Left hindlimb (tissue), 1 donor: ENCODE measurements around the gene CCDC81.
"Not testable (repeated sequence)": the region's sequence is repeated elsewhere in the genome, so short reads cannot be mapped to it uniquely, and the experiment has no call there.

Experiments
- DNase-seq: peaks from one replicate; pipeline ENCODE4 v3.0.0-alpha.2; 2018

CCDC81 gene

GRCh38 chr11:86374586-86374985, at the start of gene CCDC81:
CCDC81 (plus strand) TSS chr11:86374887; CDS start chr11:86375164, 277 bp downstream.
- peak; percentile 57 for DNase-seq

DNA sequence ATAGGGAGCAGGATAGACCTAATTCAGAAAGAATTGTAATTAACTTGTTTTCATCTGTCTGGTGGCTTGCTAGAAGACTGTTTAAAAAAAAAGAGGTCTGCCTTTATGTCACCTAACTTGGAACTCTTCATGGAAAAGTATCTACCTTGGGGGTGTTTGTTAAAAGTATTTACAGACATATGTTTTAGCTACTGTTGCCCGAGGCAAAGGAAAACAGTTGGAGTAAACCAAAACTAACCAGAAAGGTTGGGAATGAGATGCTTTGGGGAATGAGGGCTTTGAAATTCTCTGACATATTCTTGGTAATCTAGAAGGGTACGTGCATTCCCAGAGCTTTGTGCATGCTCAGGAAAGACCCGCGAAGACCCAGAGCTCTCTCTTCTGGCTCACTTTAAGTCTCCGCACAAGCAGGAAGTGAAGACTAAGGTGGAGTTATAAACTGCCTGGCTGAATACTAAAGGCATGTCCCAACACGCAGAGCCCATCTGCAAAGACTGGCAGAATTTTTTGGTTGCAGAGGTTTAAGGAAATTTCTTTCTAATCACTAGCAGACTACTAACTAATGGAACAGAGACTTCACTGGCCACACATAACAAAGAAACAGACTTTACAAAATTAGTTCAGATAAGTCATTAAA, 39.4 kb upstream of the CCDC81 start:
- DNase-seq = no peak

GRCh38 chr11:86337227-86337626, 37.5 kb upstream of the CCDC81 start:
- no peak for DNase-seq

DNA sequence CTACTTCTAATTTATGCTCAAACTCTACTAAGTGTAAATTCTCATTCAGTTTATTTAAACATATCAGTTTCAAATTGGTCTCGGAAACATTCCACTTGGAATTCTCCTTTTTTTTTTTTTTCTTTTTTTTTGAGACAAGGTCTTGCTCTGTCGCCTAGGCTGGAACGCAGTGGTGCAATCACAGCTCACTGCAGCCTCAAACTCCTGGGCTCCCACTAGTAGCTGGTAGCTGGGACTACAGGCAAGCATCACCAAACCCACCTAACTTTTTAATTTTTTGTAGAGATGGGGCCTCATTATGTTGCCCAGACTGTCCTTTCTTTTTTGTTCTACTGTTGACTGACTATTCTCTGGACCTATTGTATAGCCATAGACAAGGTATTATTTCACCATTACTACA, 33.3 kb upstream of the CCDC81 start:
- no peak for DNase-seq

DNA sequence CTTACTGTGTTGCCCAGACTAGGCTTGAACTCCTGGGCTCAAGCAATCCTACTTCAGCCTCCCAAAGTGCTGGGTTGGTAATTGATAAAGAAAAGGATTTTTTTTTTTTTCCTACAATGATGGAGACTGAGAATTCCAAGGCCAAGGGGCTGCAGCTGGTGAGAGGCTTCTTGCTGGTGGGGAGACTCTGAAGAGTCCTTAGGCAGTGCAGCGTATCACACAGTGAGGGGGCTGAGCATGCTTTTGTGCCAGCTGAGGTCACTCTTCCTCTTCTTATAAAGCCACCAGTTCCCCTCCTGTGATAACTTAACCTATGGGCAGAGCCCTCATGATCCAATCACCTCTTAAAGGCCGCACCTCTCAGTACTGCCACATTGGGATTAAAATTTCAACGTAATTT, 28.2 kb upstream of the CCDC81 start:
- no peak for DNase-seq

DNA sequence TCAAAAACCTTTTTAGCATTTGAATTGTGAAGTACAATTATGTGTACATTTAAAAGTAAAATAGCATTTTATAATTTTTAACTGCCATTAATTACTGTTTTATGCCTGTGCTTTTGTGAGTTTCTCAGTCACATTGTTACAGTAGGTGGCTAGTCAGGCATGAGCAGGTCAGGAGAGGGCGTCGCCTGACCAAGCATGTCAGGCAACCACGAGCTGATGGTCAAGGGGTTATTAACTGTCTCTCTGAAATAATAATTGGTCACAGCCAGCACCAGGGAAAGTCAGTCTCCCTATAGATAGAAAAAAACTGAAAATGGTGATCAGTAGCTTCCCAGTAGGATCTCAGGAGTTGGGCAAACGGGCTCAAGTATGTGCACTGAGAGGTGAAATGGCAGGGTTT, 19.4 kb upstream of the CCDC81 start:
- no peak for DNase-seq

DNA sequence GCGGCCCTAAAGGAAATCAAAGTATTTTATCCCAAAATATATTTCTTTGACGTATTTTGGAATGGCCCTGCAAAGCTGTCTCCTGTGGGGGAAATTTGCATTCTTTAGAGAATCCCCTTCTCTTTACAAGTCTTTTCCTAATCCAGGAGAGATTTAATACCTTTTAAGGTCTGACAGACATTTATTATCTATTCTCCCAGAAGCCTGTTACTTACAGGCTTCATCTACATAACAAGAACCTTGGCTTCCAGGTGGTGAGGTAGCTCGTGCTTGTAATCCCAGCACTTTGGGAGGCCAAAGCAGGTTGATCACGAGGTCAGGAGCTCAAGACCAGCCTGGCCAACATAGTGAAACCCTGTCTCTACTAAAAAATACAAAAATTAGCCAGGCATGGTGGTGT, 17.3 kb upstream of the CCDC81 start:
- DNase-seq = not testable (repeated sequence)

DNA sequence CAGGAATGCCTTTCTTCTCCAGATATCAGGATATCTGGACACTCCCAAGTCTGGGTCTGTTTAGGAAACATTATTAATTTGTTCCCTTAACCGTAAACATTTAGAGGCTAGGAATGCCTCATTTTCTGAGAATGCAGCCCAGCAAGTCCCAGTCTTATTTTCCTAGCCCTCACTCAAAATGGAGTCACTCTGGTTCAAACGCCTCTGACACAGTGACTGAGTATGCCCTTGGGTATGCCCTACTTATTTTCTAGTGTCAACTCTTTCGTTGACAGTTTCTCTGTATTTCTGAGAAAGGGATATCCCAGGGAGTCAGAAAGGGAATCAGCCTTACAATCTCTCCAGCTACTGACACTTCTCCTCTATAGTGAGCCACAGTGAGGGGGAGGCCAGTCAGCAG, 16.0 kb upstream of the CCDC81 start:
- no peak for DNase-seq

GRCh38 chr11:86360775-86361395, 13.8 kb upstream of the CCDC81 start:
- DNase-seq = no peak

GRCh38 chr11:86363424-86363823, 11.3 kb upstream of the CCDC81 start:
- DNase-seq = no peak

DNA sequence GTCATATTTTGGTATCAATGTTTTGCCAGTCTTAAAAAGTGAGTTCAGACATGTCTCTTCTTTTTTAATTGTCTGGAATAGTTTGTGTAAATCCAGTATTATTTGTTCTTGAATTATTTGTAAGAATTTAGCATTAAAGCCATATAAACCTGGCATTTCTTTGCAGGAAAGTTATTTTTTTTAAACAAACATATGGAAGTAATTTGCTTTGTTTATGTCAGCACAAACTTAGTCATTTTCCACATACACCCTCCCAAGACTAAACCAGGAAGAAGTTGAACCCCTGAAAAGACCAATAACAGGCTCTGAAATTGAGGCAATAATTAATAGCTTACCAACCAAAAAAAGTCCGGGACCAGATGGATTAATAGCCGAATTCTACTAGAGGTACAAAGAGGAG, 9.1 kb upstream of the CCDC81 start:
- DNase-seq = no peak

DNA sequence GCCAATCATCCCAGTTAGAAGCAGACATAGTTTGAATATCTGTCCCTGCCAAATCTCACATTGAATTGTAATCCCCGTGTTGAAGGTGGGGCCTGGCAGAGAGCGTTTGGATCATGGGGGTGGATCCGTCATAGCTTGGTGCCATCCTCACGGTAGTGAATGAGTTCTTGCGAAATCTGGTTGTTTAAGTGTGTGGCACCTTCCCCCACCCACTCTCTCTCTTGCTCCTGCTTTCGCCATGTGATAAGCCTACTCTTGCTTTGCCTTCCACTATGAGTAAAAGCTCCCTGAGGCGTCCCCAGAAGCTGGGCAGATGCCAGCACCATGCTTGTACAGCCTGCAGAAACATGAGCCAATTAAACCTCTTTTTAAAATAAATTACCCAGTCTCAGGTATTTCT, 5.0 kb upstream of the CCDC81 start:
- no peak for DNase-seq

DNA sequence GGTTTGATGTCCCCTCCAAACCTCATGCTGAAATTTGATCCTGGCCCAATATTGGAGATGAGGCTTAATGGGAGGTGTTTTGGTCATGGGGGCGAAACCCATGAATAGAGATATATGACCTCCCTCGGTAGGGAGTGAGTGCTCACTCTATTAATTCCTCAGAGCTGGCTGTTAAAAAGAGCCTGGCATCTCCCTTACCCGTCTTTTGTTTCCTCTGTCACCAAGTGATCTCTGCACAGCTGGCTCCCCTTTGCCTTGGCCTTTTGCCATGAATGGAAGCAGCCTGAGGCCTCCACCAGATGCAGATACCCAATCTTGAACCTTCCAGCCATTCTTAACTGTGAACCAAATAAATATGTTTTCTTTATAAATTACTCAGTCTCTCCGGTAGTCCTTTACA, 4.5 kb upstream of the CCDC81 start:
- no peak for DNase-seq

GRCh38 chr11:86370922-86371594, 3.6 kb upstream of the CCDC81 start:
- no peak for DNase-seq

- no peak for DNase-seq
Observed at GRCh38 chr11:86372041-86372440, 2.6 kb upstream of the CCDC81 start.

GRCh38 chr11:86372586-86372985, 2.1 kb upstream of the CCDC81 start:
- DNase-seq = no peak

- no peak for DNase-seq
Observed at GRCh38 chr11:86374069-86374468, 618 bp upstream of the CCDC81 start.

DNA sequence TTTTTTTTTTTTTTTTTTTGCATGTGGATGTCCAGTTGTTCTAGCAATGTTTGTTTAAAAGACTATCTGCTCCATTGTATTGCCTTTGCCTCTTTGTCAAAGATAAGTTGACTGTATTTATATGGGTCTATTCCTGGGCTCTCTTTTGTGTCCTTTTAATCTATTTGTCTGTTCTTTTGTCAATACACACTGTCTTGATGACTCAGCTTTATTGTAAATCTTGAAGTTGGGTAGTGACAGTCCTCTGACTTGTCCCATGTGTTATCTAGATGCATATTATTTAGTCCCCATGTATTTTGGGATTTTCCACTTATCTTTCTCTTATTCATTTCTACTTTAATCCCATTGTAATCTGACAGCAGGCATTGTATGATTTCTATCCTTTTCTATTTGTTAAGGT, 3.3 kb downstream of the CCDC81 start:
- no peak for DNase-seq

GRCh38 chr11:86380295-86381059, 5.8 kb downstream of the CCDC81 start:
- no peak for DNase-seq

DNA sequence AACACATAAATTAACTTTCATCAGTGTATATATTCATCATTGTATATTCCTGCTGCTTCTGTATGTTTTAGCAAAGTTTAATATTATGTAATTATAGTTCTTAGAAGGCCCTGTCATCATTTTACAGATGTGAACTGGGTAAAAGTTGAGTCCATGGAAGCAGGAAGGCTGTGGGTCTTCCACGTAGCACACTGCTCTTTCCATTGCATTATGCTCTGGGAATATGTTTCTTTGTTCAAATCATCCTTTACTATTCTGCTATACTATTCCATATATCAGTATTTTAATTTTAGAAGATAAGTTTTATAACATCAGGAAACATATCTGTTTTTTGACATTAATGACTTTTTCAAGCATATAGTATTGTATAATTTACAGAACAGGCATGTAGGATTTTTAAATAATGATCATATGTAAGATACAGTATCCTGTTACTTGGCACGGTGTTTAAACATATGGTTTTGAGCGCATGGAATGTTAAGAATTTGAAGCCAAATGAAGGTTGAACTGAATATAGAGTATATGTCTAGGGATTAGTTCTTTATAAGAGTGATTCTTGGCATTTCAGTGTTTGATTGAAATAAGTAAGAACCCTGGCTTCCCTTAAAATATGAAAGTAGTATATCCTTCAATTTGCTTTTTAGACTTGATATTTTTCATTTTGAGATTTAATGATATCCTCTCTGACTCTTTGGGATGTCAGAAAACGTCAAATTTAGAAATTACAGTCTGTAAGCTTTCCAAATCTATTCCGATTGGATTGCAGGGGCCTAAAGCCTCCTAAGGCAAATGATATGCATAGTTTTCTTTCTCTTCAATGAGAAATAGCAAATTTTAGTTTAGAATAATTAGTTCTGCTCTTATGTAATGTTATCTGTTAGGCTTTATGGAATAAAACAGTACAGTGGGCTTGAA, 8.6 kb downstream of the CCDC81 start:
- DNase-seq = no peak

- no peak for DNase-seq
Observed at GRCh38 chr11:86386283-86386682, 11.6 kb downstream of the CCDC81 start.

GRCh38 chr11:86386746-86387145, 12.1 kb downstream of the CCDC81 start:
- DNase-seq = no peak

- no peak for DNase-seq
Observed at GRCh38 chr11:86388198-86388597, 13.5 kb downstream of the CCDC81 start.
